GM13976 (cell line): Measurements from ENCODE around the gene SLC17A1.

ENCODE experiments used
- DNase-seq: peaks from one replicate; pipeline ENCODE4 v3.0.0; 2012; ENCODE audit warnings: low spot score
- CTCF ChIP-seq: IDR thresholded peaks from 2 replicates; pipeline ENCODE4 v1.5.1; 2012; ENCODE audit warnings: borderline replicate concordance, mild to moderate bottlenecking; ENCODE audit not compliant: insufficient read depth; ENCODE audit errors: extremely low read depth, missing control alignments, control extremely low read depth
- in situ Hi-C: fragments of 300-500 bp; cut with MboI; formaldehyde crosslinking; loops from one replicate; pipeline ENCODE4 v1.12.0; 2022; ENCODE audit warnings: low sequenced_read_pairs, mixed read lengths, inconsistent platforms; ENCODE audit not compliant: unreplicated experiment

The SLC17A1 gene

GRCh38 chr6:25747477-25747876, 84.4 kb downstream of the SLC17A1 start:
- in situ Hi-C loops, result no loop called here
- no peak for DNase-seq
- TF ChIP-seq CTCF, result no peak

- no peak for DNase-seq
- in situ Hi-C loops, result no loop called here
- no peak for TF ChIP-seq CTCF
Observed at GRCh38 chr6:25746968-25747367, 84.9 kb downstream of the SLC17A1 start.

DNA sequence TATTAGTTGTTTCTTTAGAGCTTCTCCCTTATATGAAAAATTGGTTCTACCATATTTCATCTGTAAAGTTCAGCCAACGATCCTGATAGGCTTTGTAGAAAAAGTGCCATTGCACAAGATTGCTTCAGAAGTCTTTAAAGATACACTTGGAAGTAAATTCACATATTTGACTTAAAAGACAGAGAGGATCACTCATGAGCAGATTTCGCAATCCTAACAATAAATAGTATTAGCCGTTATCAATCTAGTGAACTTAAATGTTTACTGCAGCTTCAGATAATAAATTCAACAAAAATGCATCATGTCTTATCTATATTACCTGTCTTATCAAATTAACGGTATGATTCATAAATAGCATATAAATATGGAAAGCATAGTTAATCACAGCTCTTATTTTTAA, 86.0 kb downstream of the SLC17A1 start:
- TF ChIP-seq CTCF, result no peak
- DNase-seq, result no peak
- in situ Hi-C loops, result no loop called here

DNA sequence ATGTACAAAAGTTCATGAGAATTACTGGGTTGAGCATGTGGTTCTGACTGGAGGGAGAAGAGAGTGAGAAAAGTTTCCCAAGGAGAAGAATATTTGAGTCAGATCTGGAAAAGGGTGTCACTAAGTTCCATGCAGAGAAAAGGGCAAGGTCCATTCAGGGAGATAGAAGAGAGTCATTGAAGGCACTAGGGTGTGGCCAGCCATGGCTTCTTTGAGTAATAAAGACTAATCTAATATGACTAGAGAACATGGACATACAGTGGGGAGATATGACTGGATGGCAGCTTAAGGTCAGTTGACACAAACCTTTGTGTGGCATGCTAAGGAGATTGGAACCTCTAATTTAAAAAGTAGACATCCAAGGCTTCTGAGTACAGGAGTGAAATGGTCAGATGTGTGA, 88.0 kb downstream of the SLC17A1 start:
- DNase-seq, result no peak
- TF ChIP-seq CTCF, result no peak
- in situ Hi-C loops, result no loop called here

GRCh38 chr6:25735261-25735660, 96.6 kb downstream of the SLC17A1 start:
- in situ Hi-C loops, result no loop called here
- DNase-seq, result no peak
- no peak for TF ChIP-seq CTCF
